HCEC 1CT (cell line): ENCODE results near the gene CDK8.
"Not testable (repeated sequence)": the region's sequence is repeated elsewhere in the genome, so short reads cannot be mapped to it uniquely, and the experiment has no call there.

Experiments
- DNase-seq: peaks from one replicate; pipeline ENCODE4 v3.0.0-alpha.2; 2017

CDK8 gene

DNA sequence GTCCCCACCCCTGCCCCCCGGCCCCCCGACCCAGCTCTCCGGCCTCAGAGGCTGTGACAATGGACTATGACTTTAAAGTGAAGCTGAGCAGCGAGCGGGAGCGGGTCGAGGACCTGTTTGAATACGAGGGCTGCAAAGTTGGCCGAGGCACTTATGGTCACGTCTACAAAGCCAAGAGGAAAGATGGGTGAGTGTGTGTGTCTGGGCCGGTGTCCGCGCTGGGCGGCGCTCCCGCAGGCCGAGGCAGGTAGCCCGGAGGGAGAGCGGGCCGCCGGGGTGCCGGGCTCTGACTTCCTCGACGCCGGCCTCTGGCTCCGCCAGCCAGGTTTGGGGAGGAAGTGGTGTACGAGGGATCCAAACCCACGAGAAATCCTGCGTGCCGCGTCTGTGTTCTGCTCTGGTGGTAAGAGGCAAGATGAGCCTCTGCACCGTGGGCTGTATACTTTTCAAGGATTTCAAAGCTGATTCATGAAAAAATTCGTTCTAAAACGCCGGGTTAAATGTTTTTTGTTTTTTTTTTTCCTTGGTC lies 718 bp downstream of the CDK8 start:
- peak; percentile 45 for DNase-seq

DNA sequence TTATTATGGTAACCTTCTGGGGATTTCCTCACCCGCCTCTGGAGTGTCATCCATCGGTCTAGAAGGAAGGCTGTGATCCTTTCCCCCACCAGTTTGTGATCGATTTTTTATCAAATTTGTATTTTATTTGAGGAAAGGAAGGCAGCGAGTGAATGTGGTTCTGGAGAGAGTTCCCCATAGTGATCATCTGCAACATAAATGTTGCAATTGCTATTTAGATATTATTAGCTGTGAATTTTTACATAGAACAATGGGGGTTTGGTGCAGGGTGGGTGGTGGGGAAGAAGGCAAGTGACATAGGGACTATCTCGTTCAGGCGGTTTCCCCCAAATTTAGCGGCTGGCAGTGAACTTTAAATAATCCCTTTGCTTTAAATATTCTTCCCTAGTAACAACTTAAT lies 1.2 kb downstream of the CDK8 start:
- DNase-seq = no peak

DNA sequence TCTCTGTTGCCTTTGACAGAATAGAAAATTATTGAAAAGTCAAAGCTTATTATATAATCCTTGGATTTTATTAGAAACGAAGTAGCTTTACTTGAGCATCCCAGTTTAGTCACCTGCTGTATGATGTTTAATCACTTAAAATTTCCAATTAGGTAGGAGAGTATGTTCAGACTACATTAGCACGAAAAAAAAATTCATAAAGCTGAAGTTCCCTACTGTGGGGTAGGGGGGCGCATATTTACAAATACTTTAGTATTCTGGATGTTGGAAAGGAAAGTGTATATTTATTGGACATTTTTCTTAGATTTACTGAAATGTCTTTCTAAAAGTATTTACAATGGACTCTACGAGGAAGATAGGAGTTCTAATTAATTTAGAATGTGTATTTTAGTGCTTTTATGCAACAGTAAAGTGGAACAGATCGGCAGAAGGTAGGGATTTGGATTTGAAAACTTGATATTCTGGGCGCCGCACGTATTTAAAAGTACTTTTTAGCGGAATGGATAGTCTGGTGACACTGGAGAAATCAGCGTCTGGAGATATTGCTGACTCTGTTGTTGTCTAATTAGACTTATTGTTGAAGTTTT lies 1.9 kb downstream of the CDK8 start:
- DNase-seq = peak; percentile 11

DNA sequence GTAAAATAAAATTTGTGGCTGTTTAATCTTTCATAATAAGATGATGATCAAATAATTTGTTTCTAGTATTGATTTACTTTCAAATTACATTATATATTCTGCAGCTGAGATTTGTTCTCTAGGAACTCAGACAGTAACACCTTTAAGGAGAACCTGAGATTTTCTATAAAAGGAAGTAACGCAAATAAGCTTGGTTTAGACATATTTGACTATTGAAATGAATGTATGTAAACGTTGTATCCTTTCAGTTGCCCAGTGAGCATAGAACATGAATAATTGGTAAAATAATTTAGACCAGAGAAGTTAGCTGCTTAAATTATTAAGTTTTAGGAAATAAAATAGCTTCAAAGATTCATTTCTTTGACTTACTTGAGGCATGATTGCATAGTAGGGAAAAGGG lies 3.1 kb downstream of the CDK8 start:
- DNase-seq = no peak

DNA sequence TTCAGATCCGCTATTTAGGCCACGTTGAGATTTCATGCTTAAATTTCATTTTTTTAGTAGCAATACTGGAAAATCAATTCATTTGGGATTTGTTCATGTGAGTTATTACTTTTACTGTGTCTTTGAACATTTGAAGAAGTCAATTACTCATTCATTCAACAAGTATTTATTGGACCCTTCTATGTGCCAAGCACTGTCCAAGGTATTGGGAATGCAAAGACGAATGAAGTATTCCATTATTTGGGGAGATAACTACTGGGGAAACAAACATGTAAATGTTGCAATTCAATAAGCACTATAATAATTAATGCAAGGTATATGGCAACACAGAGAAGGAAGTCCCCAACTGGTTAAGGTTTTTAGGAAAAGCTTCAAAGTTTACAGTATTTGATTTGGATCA lies 5.7 kb downstream of the CDK8 start:
- DNase-seq = no peak

DNA sequence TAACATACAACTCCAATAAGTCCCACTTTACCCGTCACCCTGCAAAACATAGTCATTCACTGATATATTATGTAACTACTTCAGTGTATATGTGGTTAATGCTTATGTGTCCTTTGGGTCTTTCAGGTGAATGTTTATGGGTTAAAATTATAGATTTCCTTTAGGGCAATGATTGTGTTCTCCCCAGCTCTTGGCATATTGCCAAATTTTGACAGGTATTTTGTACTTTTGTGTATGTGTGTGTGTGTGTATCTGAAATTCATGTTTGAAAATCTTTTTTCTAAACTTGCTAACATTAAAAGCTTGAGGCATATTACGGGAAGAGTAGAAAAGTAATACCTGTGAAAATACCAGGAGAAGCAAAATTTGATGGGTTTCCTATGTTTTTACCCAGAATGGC lies 8.2 kb downstream of the CDK8 start:
- no peak for DNase-seq

DNA sequence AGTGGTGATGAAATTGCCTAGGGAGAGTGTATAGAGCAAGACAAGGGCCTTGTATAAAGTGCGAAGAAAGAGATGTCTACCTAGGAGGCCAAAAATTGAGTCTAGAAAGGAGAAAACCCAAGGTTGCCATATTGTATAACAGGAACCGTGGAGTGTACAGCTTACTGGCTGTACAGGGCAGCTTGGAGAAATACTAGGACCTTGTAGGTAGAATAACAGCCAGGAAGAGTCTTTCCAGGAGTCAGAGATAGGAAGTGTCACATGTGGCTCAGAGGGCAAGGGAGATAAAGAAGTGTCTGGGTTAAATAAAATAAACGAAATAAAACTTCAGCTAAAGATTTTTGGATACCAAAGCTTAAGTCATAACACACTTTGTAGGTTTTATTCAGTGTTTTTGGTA lies 12.4 kb downstream of the CDK8 start:
- DNase-seq = no peak

DNA sequence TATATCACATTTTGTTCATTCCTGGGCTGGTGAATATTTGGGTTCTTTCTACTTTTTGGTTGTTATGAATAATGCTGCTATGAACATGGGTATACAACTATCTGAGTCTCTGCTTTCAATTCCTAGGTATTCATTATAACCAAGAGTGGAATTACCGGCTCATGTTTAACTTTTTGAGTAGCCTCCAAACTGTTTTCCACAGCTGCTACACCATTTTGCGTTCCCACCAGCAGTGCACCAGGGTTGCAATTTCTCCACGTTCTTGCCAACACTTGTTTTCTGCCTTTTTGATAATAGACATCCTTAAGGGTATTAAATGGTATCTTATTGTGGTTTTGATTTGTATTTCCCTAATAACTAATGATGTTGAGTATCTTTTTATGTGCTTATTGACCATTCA lies 16.8 kb downstream of the CDK8 start:
- no peak for DNase-seq

DNA sequence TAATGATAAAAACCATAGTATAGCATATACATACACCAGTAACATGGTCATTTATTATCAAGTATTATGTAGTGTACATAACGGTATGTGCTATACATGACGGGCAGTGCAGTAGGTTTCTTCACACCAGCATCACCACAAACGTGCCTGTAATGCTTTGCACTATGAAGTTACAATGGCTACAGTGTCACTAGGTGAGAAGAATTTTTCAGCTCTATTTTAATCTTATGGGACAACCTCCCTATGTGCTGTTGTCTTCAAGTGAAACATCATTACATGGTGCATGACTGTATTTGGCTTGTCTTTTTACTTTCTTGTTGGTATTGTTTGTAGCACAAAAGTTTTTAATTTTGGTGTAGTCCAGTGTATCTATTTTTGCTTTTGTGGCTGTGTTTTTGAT lies 18.7 kb downstream of the CDK8 start:
- no peak for DNase-seq

DNA sequence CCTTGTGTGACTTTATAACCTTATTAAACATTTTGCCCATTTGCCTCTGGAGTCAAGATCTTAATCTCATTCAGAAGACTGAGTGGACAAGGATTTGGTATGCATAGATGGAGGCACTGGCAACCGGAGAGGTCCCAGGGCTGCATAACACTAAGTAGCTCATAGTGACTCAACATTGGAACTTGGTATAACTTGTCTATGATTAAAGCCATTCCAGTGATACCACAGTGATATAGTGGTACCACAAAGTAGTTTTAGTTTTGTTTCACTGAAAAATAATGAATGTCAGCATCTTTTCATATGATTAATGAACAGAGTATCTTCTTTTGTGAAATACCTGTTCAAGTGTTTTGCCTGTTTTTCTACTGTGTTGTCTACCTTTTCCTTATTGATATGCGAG lies 26.4 kb downstream of the CDK8 start:
- DNase-seq = peak; percentile 45

DNA sequence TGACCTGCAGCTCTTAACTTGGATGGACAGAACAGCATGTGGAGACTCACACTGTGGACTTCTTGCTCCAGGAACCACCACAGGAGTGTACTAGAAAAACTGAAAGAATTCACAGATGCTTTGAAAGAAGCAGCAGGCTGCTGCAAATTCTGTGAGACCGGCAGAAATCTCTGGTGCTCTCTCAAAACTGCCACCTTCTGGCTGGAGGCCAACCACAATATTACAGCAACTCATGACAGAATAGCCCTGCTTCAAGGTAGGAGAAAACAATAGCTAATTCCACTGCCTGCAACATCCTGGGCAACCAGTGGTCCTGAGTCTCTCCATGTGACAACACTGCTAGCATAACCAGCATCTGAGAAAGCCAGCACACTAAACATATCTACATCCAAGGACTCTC lies 26.9 kb downstream of the CDK8 start:
- DNase-seq = no peak

DNA sequence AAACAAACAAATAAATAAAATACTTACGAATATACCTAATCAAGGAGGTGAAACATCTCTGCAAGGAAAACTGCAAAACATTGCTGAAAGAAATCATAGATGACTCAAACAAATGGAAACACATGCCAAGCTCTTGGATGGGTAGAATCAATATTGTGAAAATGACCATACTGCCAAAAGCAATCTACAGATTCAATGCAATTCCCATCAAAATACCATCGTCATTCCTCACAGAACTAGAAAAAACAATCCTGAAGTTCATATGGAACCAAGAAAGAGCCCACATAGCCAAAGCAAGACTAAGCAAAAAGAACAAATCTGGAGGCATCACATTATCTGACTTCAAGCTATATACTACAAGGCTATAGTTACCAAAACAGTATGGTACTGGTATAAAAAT lies 32.0 kb downstream of the CDK8 start:
- not testable (repeated sequence) for DNase-seq

DNA sequence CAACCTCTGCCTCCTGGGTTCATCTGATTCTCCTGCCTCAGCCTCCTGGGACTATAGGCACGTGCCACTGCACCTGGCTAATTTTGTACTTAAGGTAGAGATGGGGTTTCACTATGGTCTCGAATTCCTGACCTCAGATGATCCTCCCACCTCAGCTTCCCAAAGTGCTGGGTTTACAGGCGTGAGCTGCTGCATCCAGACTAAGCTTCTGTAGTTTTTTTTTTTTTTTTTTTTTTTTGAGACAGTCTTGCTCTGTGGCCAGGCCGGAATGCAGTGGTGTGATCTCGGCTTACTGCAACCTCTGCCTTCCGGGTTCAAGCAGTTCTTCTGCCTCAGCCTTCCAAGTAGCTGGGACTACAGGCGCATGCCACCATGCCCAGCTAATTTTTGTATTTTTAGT lies 34.9 kb downstream of the CDK8 start:
- DNase-seq = not testable (repeated sequence)

DNA sequence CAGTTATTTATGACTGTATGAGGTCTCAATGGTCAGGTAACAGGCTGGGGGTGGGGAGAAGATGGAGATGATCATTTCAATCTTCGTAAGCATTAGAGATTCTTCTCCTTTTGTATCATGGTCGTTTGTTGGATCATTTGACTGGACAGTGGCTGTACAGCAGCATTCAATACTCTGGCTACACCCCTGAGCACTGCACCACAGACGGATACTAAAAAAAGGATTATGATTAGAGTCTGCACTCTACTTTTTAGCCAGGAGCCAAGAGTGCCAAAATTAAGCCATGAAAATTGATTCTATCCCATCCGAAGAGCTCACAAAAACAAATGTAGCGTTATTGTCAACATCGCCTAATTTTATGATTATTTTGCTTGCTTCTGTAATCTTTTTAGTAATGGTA lies 41.9 kb downstream of the CDK8 start:
- no peak for DNase-seq

DNA sequence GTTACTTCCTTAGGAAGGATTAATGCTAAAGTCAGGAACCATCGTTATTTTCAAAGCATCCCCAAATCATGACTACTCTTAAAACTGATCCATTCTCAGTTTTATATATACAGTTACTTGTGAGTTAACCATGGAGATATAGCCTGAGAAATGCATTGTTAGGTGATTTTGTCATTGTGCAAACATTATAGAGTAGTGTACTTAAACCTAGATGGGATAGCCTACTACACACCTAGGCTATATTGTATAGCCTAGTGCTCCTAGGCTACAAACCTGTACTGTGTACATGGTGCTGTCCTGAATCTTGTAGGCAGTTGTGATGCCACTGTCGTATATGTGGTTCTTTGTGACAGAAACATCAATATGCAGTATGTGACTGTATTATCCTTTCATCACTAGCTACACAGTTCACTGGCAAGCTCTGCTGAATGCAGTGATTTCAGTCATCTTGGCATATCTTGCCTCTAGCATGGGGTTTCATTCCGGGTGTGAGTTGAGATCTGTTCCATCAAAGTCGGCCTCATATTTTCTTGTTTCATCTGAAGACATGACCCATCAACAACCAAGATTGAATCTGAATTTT lies 45.3 kb downstream of the CDK8 start:
- no peak for DNase-seq

DNA sequence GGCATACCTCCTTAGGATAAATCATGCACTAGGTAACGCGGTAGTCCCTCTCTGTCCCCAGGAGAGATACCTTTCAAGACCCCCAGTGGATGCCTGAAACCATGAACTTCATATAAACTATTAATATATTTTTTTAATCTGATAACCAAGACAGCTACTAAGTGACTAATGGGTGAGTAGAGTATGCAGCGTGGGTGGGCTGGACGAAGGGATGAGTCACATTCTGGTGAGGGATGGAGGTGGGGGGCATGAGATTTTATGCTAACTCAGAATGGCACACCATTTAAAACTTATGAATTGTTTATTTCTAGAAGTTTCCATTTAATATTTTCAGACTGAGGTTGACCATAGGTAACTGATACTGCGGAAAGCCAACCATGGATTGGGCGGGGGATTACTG lies 46.2 kb downstream of the CDK8 start:
- DNase-seq = peak; percentile 73

DNA sequence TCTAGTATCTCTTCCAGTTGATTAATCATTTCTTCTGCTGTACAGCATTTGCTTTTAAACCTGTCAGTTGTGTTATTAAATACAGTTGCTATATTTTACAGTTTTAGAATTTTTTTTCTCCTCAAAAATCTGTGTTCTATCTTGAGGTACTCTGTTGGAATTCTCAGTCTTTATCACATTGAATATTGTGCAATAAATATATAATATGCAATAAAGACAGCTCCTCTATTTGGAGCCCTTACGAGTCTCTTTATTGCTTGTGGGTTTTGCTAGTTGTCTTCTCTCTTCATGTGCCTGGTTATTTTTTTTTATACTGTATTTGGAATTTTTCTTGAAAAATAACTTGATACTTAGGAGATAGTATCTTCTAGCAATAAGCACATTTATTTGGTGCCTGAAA lies 51.7 kb downstream of the CDK8 start:
- DNase-seq = no peak

DNA sequence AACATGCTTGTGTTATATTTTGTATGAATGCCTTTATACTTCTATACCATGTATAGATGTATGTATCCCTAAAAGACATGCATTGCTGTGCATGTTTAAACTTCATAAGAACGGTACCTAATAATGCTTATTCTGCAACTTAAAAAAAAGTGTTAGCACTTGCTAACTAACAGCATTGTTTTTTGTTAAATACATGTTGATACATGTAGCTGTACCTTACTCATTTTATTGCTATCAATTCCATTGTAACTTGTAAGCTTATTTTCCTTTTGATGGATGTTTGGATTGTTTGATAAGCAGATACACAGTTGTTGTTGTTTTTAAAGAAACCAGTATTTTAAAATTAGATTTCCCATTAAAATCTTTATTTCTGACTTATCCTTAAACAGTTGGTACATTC lies 53.8 kb downstream of the CDK8 start:
- no peak for DNase-seq

DNA sequence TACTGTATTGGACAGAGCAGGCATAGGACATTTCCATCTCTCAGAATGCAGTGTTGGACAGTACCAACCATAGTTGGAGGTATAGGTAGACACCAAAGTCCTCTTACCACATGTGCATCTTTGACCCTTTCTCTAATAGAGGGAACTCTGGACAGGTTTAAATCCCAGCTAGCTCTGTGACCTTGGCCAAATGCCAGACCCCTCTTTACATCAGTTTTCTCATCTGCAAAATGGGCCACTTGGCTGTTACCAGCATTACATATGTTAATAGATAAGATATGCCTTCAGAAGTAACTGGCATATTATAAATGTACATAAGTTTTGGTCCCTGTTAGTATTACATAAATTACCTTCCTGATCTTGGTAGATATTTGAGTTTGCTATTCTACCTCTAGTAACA lies 54.3 kb downstream of the CDK8 start:
- DNase-seq = no peak

DNA sequence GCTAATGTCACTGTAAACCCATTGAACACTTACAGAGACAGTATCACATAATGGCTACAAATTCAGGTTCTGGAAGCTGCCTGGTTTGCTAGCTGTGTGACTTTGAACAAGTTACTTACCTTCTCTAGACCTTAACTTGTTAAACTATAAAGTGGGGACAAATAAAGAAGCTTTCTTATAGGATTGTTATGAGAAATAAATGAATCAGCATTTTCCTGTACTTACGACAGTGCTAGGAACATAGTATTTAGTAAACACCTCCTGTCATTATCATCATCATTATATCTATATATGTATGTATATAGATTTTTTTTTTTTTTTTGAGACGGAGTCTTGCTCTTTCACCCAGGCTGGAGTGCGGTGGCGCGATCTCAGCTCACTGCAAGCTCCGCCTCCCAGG lies 54.9 kb downstream of the CDK8 start:
- DNase-seq = no peak

DNA sequence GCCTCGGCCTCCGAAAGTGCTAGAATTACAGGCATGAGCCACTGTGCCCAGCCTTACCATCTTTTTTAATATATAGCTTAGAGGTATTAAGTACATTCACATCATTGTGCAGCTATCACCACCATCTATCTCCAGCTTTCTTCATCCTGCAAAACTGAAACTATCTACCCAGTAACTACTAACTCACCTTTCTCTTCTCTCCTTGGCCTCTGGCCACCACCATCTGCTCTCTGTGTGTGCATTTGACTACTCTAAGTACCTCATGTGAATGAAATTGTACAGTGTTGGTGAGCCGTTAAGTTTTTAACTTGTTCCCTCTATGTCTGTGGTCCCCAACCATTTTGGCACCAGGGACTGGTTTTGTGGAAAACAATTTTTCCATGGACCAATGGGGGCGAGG lies 56.1 kb downstream of the CDK8 start:
- no peak for DNase-seq

DNA sequence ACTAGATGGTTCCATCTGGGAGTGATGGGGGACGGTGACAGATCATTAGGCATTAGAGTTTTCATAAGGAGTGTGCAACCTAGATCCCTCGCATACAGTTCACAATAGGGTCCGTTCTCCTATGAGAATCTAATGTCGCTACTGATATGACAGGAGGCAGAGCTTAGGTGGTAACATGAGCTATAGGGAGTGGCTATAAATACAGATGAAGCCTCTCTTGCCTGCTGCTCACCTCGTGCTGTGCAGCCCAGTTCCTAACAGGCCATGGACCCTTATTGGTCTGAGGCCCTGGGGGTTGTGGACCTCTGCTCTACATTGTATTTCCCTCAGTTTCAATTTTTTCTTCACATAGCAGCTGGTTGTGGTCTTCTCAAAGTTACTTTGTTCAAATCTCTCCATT lies 56.5 kb downstream of the CDK8 start:
- no peak for DNase-seq

DNA sequence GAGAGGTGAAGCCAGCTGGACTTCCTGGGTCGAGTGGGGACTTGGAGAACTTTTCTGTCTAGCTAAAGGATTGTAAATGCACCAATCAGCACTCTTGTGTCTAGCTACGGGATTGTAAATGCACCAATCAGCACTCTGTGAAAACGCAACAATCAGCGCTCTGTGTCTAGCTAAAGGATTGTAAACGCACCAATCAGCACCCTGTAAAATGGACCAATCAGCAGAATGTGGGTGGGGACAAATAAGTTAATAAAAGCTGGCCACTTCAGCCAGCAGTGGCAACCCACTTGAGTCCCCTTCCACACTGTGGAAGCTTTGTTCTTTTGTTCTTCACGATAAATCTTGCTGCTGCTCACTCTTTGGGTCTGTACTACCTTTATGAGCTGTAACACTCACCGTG lies 58.1 kb downstream of the CDK8 start:
- DNase-seq = not testable (repeated sequence)

DNA sequence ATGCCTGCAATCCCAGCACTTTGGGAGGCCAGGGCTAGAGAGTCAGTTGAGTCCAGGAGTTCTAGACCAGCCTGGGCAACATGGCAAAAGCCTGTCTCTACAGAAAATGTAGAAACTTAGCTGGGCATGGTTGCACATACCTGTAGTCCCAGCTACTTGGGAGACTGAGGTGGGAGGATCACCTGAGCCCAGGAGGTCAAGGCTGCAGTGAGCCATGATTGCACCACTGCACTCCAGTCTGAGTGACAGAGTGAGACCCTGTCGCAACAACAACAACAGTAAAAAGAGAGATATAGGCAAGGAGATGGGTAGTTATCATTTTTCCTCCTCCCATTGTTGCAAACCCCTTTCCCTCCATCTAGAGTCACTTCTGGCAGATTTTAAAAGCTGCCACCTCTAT lies 62.2 kb downstream of the CDK8 start:
- DNase-seq = not testable (repeated sequence)

DNA sequence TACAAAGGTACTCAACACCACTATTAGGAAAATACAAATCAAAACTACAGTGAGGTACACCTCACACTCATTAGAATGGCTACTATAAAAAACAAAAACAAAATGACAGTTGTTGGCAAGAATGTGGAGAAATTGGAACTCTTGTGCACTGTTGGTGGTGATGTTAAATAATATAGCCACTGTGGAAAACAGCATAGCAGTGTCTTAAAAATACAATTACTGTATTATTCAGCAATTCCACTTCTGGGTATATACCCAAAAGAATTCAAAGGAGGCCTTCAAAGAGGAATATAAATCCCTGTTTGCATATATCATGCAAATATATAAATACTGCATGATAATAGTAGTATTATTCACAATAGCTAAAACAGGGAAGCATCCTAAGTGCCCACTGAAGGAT lies 66.8 kb downstream of the CDK8 start:
- no peak for DNase-seq
